Measurements from ENCODE around the gene PJA2. TPM values are rescaled to one million over a fixed set of nuclear protein-coding genes. Genes with fewer than 3 reads are reported as not detected.

The PJA2 gene
- total RNA-seq, 1 donor from 2014 or later: 63.4 TPM

GRCh38 chr5:109452661-109453060, 42.9 kb upstream of the PJA2 start:
- no peaks in the 10 kb centered on the region for H3K27me3 Mint-ChIP-seq
- TF ChIP-seq CTCF (IDR thresholded peaks at IDR 0.05; ENCODE audit: unreplicated experiment): no peak
- H3K36me3 Mint-ChIP-seq (ENCODE audit: insufficient read depth): no peaks in the 10 kb centered on the region
- H3K9me3 Mint-ChIP-seq (ENCODE audit: low read depth): no peaks in the 10 kb centered on the region
- DNase-seq (ENCODE audit: low spot score, unreplicated experiment): no peak
- no peak overlapping the region for H3K4me3 Mint-ChIP-seq (ENCODE audit: low read depth)
- H3K27ac Mint-ChIP-seq: no peak overlapping the region
- peaks cover 6% of the 10 kb centered on the region for H3K4me1 Mint-ChIP-seq (ENCODE audit: low read depth)

GRCh38 chr5:109451146-109451545, 41.4 kb upstream of the PJA2 start:
- no peak for DNase-seq (ENCODE audit: low spot score, unreplicated experiment)
- no peaks in the 10 kb centered on the region for H3K9me3 Mint-ChIP-seq (ENCODE audit: low read depth)
- no peaks in the 10 kb centered on the region for H3K27me3 Mint-ChIP-seq
- peaks cover 6% of the 10 kb centered on the region for H3K4me1 Mint-ChIP-seq (ENCODE audit: low read depth)
- no peak for TF ChIP-seq CTCF (IDR thresholded peaks at IDR 0.05; ENCODE audit: unreplicated experiment)
- no peaks in the 10 kb centered on the region for H3K36me3 Mint-ChIP-seq (ENCODE audit: insufficient read depth)
- H3K27ac Mint-ChIP-seq: no peak overlapping the region
- no peak overlapping the region for H3K4me3 Mint-ChIP-seq (ENCODE audit: low read depth)

GRCh38 chr5:109450129-109450877, 40.5 kb upstream of the PJA2 start:
- no peak for TF ChIP-seq CTCF (IDR thresholded peaks at IDR 0.05; ENCODE audit: unreplicated experiment)
- no peak for DNase-seq (ENCODE audit: low spot score, unreplicated experiment)
- H3K9me3 Mint-ChIP-seq (ENCODE audit: low read depth): no peaks in the 10 kb centered on the region
- H3K4me3 Mint-ChIP-seq (ENCODE audit: low read depth): no peak overlapping the region
- no peaks in the 10 kb centered on the region for H3K36me3 Mint-ChIP-seq (ENCODE audit: insufficient read depth)
- H3K4me1 Mint-ChIP-seq (ENCODE audit: low read depth): peaks cover 3% of the 10 kb centered on the region
- H3K27ac Mint-ChIP-seq: peak overlapping the region; percentile 3
- H3K27me3 Mint-ChIP-seq: no peaks in the 10 kb centered on the region

- no peak for TF ChIP-seq CTCF (IDR thresholded peaks at IDR 0.05; ENCODE audit: unreplicated experiment)
- Mint-ChIP-seq H3K36me3 (ENCODE audit: insufficient read depth) (no peaks in the 10 kb centered on the region), H3K4me1 (ENCODE audit: low read depth) (peaks cover 2% of the 10 kb centered on the region), H3K27me3 (no peaks in the 10 kb centered on the region), H3K27ac (no peak overlapping the region), H3K4me3 (ENCODE audit: low read depth) (no peak overlapping the region), H3K9me3 (ENCODE audit: low read depth) (peaks cover 3% of the 10 kb centered on the region)
- no peak for DNase-seq (ENCODE audit: low spot score, unreplicated experiment)
Measured at GRCh38 chr5:109448838-109449237, 39.1 kb upstream of the PJA2 start.

DNA sequence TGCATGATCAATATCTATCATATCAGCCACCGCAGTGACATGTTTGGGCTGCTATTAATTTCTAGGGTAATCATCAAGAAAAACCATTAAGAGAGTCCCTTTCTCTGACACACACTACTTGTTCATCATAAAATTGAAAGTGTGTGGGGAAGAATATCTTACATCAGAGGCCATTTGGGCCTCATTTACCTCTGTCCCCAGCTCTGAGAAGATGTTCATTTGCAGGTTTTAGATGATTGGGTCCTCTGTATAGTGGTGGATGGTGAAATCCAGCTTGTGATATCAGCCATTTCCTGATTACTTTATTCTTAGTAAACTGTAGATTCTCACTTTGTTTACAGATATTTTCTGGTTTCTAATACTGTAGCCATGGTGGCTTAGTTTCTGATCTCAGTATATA, 29.8 kb upstream of the PJA2 start:
- Mint-ChIP-seq H3K36me3 (ENCODE audit: insufficient read depth) (no peaks in the 10 kb centered on the region), H3K4me1 (ENCODE audit: low read depth) (no peaks in the 10 kb centered on the region), H3K27ac (no peak overlapping the region), H3K4me3 (ENCODE audit: low read depth) (no peak overlapping the region), H3K27me3 (no peaks in the 10 kb centered on the region), H3K9me3 (ENCODE audit: low read depth) (peaks cover 3% of the 10 kb centered on the region)
- no peak for DNase-seq (ENCODE audit: low spot score, unreplicated experiment)
- no peak for TF ChIP-seq CTCF (IDR thresholded peaks at IDR 0.05; ENCODE audit: unreplicated experiment)
